BLaER1 (cell line): ENCODE measurements around the gene WFDC9.

Experiments
- H3K27ac ChIP-seq: shearing (Covaris generic); formaldehyde crosslinking; 2 replicates; pipeline ENCODE4 v1.8.1; 2022
- H3K27me3 ChIP-seq: shearing (Covaris generic); formaldehyde crosslinking; 2 replicates; pipeline ENCODE4 v1.8.1; 2022
- H3K36me3 ChIP-seq: shearing (Covaris generic); formaldehyde crosslinking; 2 replicates; pipeline ENCODE4 v1.8.1; 2022
- H3K4me1 ChIP-seq: shearing (Covaris generic); formaldehyde crosslinking; 2 replicates; pipeline ENCODE4 v1.8.1; 2022
- H3K4me2 ChIP-seq: shearing (Covaris generic); formaldehyde crosslinking; 2 replicates; pipeline ENCODE4 v1.8.1; 2022
- H3K4me3 ChIP-seq: shearing (Covaris generic); formaldehyde crosslinking; 2 replicates; pipeline ENCODE4 v1.8.1; 2022
- H3K9ac ChIP-seq: shearing (Covaris generic); formaldehyde crosslinking; 2 replicates; pipeline ENCODE4 v1.8.1; 2022
- H3K9me3 ChIP-seq: shearing (Covaris generic); formaldehyde crosslinking; 2 replicates; pipeline ENCODE4 v1.8.1; 2022
- H4K20me1 ChIP-seq: shearing (Covaris generic); formaldehyde crosslinking; 2 replicates; pipeline ENCODE4 v1.8.1; 2022
- Cebpa-rat ChIP-seq: shearing (Covaris generic); IDR thresholded peaks from 2 replicates; pipeline ENCODE4 v1.8.1; 2022

Gene WFDC9

DNA sequence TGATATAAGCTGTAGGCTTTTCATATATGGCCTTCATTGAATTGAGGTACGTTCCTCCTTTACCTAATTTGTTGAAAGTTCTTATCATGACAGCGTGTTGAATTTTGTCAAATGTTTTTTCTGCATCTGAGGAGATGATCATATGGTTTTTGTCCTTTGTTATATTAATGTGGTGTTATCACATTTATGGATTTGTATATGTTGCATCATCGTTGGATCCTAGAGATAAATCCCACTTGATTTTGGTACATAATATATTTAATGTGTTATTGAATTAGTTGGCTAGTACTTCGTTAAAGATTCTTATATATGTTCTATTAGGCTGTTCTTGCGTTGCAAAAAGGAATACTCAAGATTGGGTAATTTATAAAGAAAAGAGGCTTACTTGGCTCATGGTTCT lies 8.6 kb upstream of the WFDC9 start:
- H3K27ac ChIP-seq: no peak overlapping the region
- H3K9me3 ChIP-seq: no peaks in the 10 kb centered on the region
- H3K9ac ChIP-seq: no peak overlapping the region
- H4K20me1 ChIP-seq: no peaks in the 10 kb centered on the region
- no peak overlapping the region for H3K4me2 ChIP-seq
- H3K4me3 ChIP-seq: no peak overlapping the region
- no peaks in the 10 kb centered on the region for H3K4me1 ChIP-seq
- TF ChIP-seq Cebpa-rat: no peak
- H3K36me3 ChIP-seq: no peaks in the 10 kb centered on the region
- no peaks in the 10 kb centered on the region for H3K27me3 ChIP-seq

DNA sequence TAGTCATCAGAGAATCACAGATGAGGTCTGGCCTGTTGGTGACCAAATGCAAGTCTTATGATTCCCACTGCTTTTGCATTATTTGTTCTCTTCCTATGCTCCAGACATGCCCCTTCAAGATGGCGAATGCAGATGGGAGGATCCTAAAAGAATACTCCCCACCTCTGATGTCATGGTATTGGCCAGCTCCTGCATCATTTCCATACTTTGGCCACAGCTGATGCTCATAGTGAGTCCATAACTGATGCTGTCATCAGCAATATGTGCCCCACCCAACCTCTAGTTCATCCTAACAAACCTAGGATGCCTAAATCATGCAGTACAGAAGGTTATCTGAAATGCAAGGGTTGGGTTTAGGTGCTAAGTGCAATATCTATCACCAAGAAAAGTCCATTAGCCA lies 5.4 kb upstream of the WFDC9 start:
- Histone ChIP-seq H3K9ac (no peak overlapping the region), H3K9me3 (no peaks in the 10 kb centered on the region), H4K20me1 (no peaks in the 10 kb centered on the region), H3K4me2 (no peak overlapping the region), H3K4me3 (no peak overlapping the region), H3K36me3 (no peaks in the 10 kb centered on the region), H3K27ac (no peak overlapping the region), H3K4me1 (peaks cover 2% of the 10 kb centered on the region; the same call in 1 of the 2 replicates), H3K27me3 (no peaks in the 10 kb centered on the region)
- TF ChIP-seq Cebpa-rat: no peak

DNA sequence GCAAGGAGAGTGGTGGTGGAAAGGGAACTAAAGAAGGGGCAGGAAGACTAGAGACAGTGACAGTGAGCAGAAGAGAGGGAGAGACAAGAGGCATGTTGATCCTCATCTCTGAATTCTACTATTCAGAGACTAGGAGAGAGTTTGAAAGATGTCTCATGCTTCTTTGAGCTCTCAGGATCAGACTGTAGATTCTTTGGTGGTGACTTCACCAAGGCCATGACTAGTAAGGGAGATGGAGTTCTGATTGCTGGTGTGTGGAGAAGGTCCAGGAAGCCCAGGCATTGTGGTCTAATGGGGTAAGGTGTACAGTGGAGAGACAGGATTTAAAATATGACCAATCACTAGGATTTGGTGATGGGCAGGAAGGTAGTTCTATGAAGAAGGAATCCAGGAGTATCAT lies 713 bp downstream of the WFDC9 start:
- Histone ChIP-seq H3K36me3 (no peaks in the 10 kb centered on the region), H3K9ac (no peak overlapping the region), H3K4me1 (peaks cover 13% of the 10 kb centered on the region), H3K4me3 (no peak overlapping the region), H3K9me3 (peaks cover 3% of the 10 kb centered on the region), H3K27me3 (no peaks in the 10 kb centered on the region), H3K4me2 (no peak overlapping the region), H4K20me1 (no peaks in the 10 kb centered on the region), H3K27ac (no peak overlapping the region)
- TF ChIP-seq Cebpa-rat: no peak

DNA sequence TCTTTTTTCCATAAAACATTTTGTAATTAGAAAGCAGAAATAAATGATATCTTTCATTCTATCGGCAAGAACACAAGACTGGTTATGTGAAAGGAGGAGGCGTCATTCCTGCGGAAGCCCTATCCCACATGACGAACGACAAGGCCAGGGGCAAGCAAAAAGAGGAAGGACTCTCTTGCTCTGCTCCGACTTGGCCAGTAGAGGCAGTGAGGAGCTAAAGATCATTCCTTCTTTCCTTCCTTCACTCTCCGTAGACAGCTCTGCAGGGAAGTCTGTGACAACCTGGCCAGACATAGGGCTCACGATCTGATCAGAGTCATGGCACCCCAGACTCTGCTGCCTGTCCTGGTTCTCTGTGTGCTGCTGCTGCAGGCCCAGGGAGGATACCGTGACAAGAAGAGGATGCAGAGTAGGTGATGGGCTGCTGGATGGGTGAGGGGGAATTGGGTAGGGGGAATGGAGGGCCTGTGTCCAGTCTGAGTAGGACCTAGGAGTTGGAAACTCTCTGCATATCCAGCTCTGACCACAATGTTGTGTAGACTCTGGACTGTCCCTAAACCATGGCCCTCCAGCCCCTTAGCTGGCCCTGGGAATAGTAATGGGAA lies 1.5 kb downstream of the WFDC9 start, which contains the start of gene WFDC10A:
Gene WFDC10A, plus strand, starts transcription at position 244 of the 605 bp plus-strand sequence. Its CDS starts 75 bp downstream, at position 319.
- Histone ChIP-seq H3K4me2 (no peak within 1 kb of the TSS), H4K20me1 (no peaks in the 10 kb centered on the region), H3K36me3 (no peaks in the 10 kb centered on the region), H3K4me1 (peaks cover 13% of the 10 kb centered on the region), H3K27me3 (no peaks in the 10 kb centered on the region), H3K27ac (no peak within 1 kb of the TSS), H3K9ac (no peak within 1 kb of the TSS), H3K4me3 (no peak within 1 kb of the TSS), H3K9me3 (peaks cover 11% of the 10 kb centered on the region)
- no peak for TF ChIP-seq Cebpa-rat

DNA sequence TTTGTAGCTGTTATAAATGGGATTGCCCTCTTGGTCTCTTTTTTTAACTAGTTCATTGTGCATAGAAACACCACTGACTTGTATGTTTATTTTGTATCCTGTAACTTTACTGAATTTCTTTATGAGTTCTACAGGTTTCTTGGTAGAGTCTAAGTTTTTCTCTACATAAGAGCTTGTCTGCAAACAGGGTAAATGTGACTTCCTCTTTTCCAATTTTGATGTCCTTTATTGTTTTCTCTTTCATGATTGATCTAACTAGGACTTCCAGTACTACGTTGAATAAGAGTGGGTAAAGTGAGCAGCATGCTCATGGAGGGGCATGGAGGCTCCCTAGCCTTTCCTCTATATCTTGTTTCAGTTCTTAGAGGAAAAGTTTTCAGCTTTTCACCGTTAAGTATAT lies 4.5 kb downstream of the WFDC9 start:
- TF ChIP-seq Cebpa-rat: no peak

DNA sequence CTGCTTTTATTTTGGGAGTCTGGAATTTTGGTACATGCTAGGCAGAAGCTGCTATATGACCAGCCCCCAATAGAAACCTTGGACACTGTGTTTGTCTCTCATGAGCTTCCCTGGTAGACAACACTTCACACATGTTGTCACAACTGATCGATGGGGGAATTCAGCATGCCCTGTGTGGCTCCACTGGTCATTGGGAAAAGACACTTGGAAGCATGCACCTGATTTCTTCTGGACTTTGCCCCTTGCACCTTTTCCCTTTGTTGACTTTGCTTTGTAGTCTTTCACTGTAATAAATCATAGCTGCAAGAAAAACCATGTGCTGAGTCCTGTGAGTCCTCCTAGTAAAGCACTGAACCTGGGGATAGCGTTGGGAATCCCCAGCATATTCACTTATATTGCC lies 9.5 kb downstream of the WFDC9 start:
- Histone ChIP-seq H3K4me3 (no peak overlapping the region), H3K9ac (no peak overlapping the region), H3K36me3 (no peaks in the 10 kb centered on the region), H3K4me1 (no peaks in the 10 kb centered on the region), H3K9me3 (peaks cover 18% of the 10 kb centered on the region), H4K20me1 (no peaks in the 10 kb centered on the region), H3K27me3 (no peaks in the 10 kb centered on the region), H3K4me2 (no peak overlapping the region), H3K27ac (no peak overlapping the region)
- TF ChIP-seq Cebpa-rat: no peak

More for the DNA sequence above, 4.5 kb downstream of the WFDC9 start:
- no peak overlapping the region for H3K4me3 ChIP-seq
- H3K4me1 ChIP-seq: peaks cover 11% of the 10 kb centered on the region
- no peaks in the 10 kb centered on the region for H4K20me1 ChIP-seq
- H3K36me3 ChIP-seq: no peaks in the 10 kb centered on the region
- H3K27me3 ChIP-seq: no peaks in the 10 kb centered on the region
- H3K27ac ChIP-seq: no peak overlapping the region
- no peak overlapping the region for H3K9ac ChIP-seq
- no peak overlapping the region for H3K4me2 ChIP-seq
- H3K9me3 ChIP-seq: peaks cover 14% of the 10 kb centered on the region

DNA sequence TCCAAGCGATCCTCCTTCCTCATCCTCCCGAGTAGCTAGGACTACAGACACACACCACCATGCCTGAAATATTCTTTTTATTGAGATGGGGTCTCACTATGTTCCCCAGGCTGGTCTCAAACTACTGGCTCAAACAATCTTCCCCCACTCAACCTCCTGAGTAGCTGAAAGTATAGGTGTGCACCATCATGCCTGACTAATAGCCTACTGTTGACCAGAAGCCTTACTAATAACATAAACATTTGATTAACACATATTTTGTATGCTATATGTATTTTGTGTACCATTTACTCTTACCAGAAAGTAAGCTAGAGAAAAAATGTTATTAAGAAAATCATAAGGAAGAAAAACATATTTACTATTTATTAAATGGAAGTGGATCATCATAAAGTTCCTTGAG lies 13.5 kb downstream of the WFDC9 start:
- Histone ChIP-seq H3K4me1 (no peaks in the 10 kb centered on the region), H3K9me3 (peaks cover 4% of the 10 kb centered on the region; the same call in 1 of the 2 replicates), H4K20me1 (no peaks in the 10 kb centered on the region), H3K27ac (no peak overlapping the region), H3K36me3 (no peaks in the 10 kb centered on the region), H3K27me3 (no peaks in the 10 kb centered on the region), H3K4me3 (no peak overlapping the region), H3K9ac (no peak overlapping the region), H3K4me2 (no peak overlapping the region)
- no peak for TF ChIP-seq Cebpa-rat

DNA sequence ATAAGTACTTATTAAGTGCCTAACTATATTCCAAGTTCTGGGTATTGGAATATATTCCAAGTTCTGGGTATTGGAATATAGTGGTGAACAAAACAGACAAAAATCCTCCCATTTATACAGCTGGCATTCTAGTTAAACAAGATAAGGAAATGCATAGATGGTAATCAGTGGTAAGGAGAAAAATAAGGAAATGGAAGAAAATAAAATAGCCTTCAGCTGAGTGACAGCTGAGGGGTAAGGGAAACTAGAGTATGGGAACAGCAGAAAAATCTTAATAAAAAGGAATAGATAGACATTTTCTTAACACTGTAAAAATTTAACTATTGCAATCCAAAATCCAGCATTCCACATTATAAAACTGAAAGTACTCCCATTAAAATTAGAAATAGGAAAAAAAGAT lies 18.8 kb downstream of the WFDC9 start:
- Histone ChIP-seq H3K9me3 (peaks cover 13% of the 10 kb centered on the region), H3K27ac (no peak overlapping the region), H3K9ac (no peak overlapping the region), H4K20me1 (no peaks in the 10 kb centered on the region), H3K4me1 (peaks cover 6% of the 10 kb centered on the region), H3K36me3 (0 out of 2 replicates have a peak, but pooled peaks cover 2% of the 10 kb centered on the region), H3K4me3 (no peak overlapping the region), H3K4me2 (no peak overlapping the region), H3K27me3 (no peaks in the 10 kb centered on the region)
- no peak for TF ChIP-seq Cebpa-rat

DNA sequence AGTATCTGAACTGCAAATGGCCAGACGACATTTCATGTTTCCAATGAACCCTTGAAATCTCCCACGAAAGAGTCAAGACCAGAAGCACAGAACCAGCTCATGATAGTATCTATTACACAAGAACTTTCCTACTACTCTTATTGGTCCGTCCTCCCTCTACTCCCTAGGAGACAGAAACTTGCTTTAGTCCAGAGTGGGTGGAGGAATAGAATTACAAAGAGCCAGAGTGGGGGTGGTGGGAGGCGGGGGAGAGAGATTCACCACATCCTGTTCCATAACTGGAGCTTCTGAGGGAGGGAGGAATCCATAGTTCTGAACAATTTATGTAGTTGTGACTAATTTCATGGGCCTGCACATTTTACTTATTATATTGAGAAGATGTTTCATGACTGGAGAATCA lies 20.0 kb downstream of the WFDC9 start:
- Histone ChIP-seq H3K9ac (no peak overlapping the region), H3K4me2 (peak overlapping the region; percentile 17), H3K36me3 (peaks cover 8% of the 10 kb centered on the region; the same call in 1 of the 2 replicates), H3K9me3 (peaks cover 22% of the 10 kb centered on the region), H3K27me3 (no peaks in the 10 kb centered on the region), H3K4me1 (peaks cover 14% of the 10 kb centered on the region), H4K20me1 (no peaks in the 10 kb centered on the region), H3K27ac (no peak overlapping the region), H3K4me3 (no peak overlapping the region)
- TF ChIP-seq Cebpa-rat: no peak

DNA sequence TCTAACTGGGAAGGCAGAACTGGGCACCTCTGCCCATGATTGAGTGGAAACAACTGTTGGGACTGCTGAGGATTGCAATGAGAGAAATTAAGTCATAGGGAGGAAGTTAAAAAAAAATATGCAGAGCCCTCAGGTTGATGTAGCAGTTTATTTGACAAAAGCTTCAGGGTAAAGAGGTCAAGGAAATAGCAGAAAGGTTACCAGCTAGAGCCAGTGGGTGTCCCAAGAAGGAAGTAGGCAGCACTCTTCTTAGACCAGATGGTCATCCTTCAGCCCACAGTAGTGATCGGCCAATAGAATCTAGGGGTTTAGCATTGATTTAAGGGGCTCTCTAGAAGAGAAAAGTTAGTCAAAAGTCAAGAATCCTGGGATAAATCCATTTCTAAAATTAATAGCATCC lies 23.3 kb downstream of the WFDC9 start:
- Histone ChIP-seq H3K36me3 (peaks cover 8% of the 10 kb centered on the region; the same call in 1 of the 2 replicates), H3K4me2 (no peak overlapping the region), H3K4me3 (no peak overlapping the region), H3K4me1 (peaks cover 15% of the 10 kb centered on the region), H3K9ac (no peak overlapping the region), H3K27me3 (no peaks in the 10 kb centered on the region), H4K20me1 (no peaks in the 10 kb centered on the region), H3K27ac (no peak overlapping the region), H3K9me3 (peaks cover 31% of the 10 kb centered on the region)
- TF ChIP-seq Cebpa-rat: no peak

DNA sequence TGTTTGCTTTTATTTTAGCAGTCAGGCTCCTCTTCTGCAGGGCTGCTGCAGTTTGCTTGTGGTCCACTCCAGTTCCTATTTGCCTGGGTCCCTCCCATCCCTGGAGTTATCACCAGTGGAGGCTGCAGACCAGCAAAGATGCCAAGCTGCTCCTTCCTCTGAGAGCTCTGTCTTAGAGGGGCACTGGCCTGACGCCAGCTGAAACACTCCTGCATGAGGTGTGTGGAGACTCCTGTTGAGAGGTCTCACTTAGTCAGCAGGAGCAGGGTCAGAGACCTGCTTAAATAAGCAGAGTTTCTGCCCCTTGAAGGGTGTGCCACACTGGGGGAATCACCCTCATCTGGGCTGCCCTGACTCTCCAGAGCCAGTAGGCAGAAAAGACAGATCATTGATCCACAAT lies 35.8 kb downstream of the WFDC9 start:
- Histone ChIP-seq H3K9me3 (no peaks in the 10 kb centered on the region), H3K27me3 (no peaks in the 10 kb centered on the region), H4K20me1 (no peaks in the 10 kb centered on the region), H3K4me2 (no peak overlapping the region), H3K36me3 (no peaks in the 10 kb centered on the region), H3K27ac (no peak overlapping the region), H3K4me3 (no peak overlapping the region), H3K4me1 (no peaks in the 10 kb centered on the region), H3K9ac (no peak overlapping the region)
- no peak for TF ChIP-seq Cebpa-rat
